Measurements from ENCODE around the gene KCNJ8. TPM values are rescaled to one million over a fixed set of nuclear protein-coding genes. Genes with fewer than 3 reads are reported as not detected.

Gene KCNJ8
- total RNA-seq, 1 experiment from 2014 or later = 0.22 TPM

DNA sequence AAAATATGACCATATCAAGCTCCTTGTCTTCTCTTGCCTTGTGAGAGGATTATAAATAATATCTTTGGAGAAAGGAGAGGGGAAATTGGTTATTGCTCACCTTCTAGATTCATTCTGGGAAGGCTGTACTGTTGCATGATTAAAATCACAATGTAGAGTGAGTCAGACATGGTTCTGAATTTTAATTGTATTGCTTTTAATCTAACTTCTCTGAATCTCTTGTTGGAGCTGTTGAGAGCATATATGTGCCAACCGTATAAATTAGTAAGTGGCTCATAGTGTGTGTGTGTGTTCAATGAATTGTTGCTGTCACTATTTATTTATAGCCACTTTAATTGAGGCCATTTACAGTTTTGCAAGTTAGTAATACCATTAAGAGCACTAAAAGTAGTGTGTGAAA lies 56.1 kb downstream of the KCNJ8 start:
- no peak overlapping the region for H2AFZ ChIP-seq (ENCODE audit: low read length)
- no peak overlapping the region for H4K91ac ChIP-seq (ENCODE audit: insufficient read length, low read depth, low read length)
- no peak overlapping the region for H2BK20ac ChIP-seq (ENCODE audit: low read depth, low read length, poor library complexity, severe bottlenecking)
- H3K4me2 ChIP-seq (ENCODE audit: insufficient read depth, insufficient read length, low read length) = no peak overlapping the region
- H2BK120ac ChIP-seq (ENCODE audit: low read depth, low read length, poor library complexity, severe bottlenecking) = no peak overlapping the region
- H3K56ac ChIP-seq (ENCODE audit: insufficient read length, low read depth, low read length) = no peak overlapping the region
- no peaks in the 10 kb centered on the region for H3K79me2 ChIP-seq (ENCODE audit: insufficient read depth, low read length)
- no peak overlapping the region for H3K9ac ChIP-seq (ENCODE audit: extremely low read depth, insufficient read length, low read length)
- no peak overlapping the region for H3T11ph ChIP-seq (ENCODE audit: low read length)
- no CpG with 5 or more reads among the region's 1 CpG for WGBS (ENCODE audit: extremely low coverage, insufficient read length, low lambda C conversion rate)
- no peak overlapping the region for H3K27ac ChIP-seq (ENCODE audit: insufficient read length, low read depth, low read length)
- H3K23ac ChIP-seq (ENCODE audit: insufficient read length, low read depth, low read length) = no peak overlapping the region
- no peak overlapping the region for H2AK5ac ChIP-seq (ENCODE audit: insufficient read length, low read length)
- no peaks in the 10 kb centered on the region for H4K20me1 ChIP-seq (ENCODE audit: control insufficient read depth, insufficient read depth, insufficient read length)
- no peaks in the 10 kb centered on the region for H3K4me1 ChIP-seq (ENCODE audit: insufficient read depth, low read length)
- no peaks in the 10 kb centered on the region for H3K9me3 Mint-ChIP-seq
- no peak overlapping the region for H2BK5ac ChIP-seq (ENCODE audit: insufficient read length, low read length)
- H4K5ac ChIP-seq (ENCODE audit: insufficient read length, low read depth, low read length) = no peak overlapping the region
- no peaks in the 10 kb centered on the region for H3K23me2 ChIP-seq (ENCODE audit: insufficient read length, low read depth, low read length, poor library complexity, severe bottlenecking)
- H4K8ac ChIP-seq (replicated peaks; ENCODE audit: insufficient read length, low read depth, low read length) = no peak overlapping the region
- no peak overlapping the region for H3K14ac ChIP-seq (ENCODE audit: insufficient read depth, low read length)
- no peak overlapping the region for H3K27ac Mint-ChIP-seq
- DNase-seq = no peak
- H3K18ac ChIP-seq (ENCODE audit: insufficient read length, low read depth, low read length) = no peak overlapping the region
- no peak overlapping the region for H3K4ac ChIP-seq (ENCODE audit: low read depth, low read length)
- no peak overlapping the region for H2BK12ac ChIP-seq (ENCODE audit: insufficient read length, low read depth, low read length)
- H3K4me1 Mint-ChIP-seq = no peaks in the 10 kb centered on the region
- H3K36me3 Mint-ChIP-seq (ENCODE audit: insufficient read depth in 1 of 3, low read depth in 3 of 3) = no peaks in the 10 kb centered on the region
- no peaks in the 10 kb centered on the region for H3K9me3 ChIP-seq (ENCODE audit: control insufficient read depth, low read depth, low read length)
- TF ChIP-seq, protein P1, sequence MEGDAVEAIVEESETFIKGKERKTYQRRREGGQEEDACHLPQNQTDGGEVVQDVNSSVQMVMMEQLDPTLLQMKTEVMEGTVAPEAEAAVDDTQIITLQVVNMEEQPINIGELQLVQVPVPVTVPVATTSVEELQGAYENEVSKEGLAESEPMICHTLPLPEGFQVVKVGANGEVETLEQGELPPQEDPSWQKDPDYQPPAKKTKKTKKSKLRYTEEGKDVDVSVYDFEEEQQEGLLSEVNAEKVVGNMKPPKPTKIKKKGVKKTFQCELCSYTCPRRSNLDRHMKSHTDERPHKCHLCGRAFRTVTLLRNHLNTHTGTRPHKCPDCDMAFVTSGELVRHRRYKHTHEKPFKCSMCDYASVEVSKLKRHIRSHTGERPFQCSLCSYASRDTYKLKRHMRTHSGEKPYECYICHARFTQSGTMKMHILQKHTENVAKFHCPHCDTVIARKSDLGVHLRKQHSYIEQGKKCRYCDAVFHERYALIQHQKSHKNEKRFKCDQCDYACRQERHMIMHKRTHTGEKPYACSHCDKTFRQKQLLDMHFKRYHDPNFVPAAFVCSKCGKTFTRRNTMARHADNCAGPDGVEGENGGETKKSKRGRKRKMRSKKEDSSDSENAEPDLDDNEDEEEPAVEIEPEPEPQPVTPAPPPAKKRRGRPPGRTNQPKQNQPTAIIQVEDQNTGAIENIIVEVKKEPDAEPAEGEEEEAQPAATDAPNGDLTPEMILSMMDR (conservative IDR thresholded peaks at IDR 0.05) = no peak
- H3K27me3 Mint-ChIP-seq (ENCODE audit: low read depth) = no peaks in the 10 kb centered on the region; the same call in 1 of the 2 replicates
- H3K27me3 ChIP-seq (ENCODE audit: insufficient read depth, low read length) = no peaks in the 10 kb centered on the region
- H3K79me1 ChIP-seq (ENCODE audit: insufficient read depth, low read depth, low read length, poor library complexity, severe bottlenecking) = no peaks in the 10 kb centered on the region
- no peak overlapping the region for H3K4me3 Mint-ChIP-seq
- H2BK15ac ChIP-seq (ENCODE audit: low read depth, low read length) = no peak overlapping the region
